Measurements from ENCODE around the gene ARCN1. TPM values are rescaled to one million over a fixed set of nuclear protein-coding genes. Genes with fewer than 3 reads are reported as not detected.
A peak's percentile ranks its signal among the peaks of the same experiment; 100 is the strongest.

ARCN1 gene
- total and polyA plus RNA-seq, 2 donors (not counting 3 experiments of a cell fraction or from before 2014, with no cell fraction given): 172 to 180 TPM

- Histone ChIP-seq H3K9ac (replicated peaks; ENCODE audit: extremely low read depth, insufficient read depth, low read length) (peak overlapping the region; percentile 89), H3K9me1 (replicated peaks; ENCODE audit: control insufficient read depth, extremely low read depth, insufficient read depth, low read length) (no peaks in the 10 kb centered on the region), H2AFZ (ENCODE audit: low read depth, low read length) (no peak overlapping the region), H3K36me3 (ENCODE audit: control insufficient read depth in 2 of 2, extremely low read depth in 1 of 2, insufficient read depth in 2 of 2, low read length in 2 of 2) (peaks cover 0 to under 1% of the 10 kb centered on the region in 2 experiments), H3K4me3 (replicated peaks in 1 of 3; ENCODE audit: insufficient read depth in 1 of 3, low read depth in 1 of 3, low read length in 3 of 3) (peak overlapping the region; percentile 68 to 76 (median 71)), H3K79me2 (ENCODE audit: control insufficient read depth, insufficient read depth, low read length) (peaks cover 36% of the 10 kb centered on the region), H3K27ac (ENCODE audit: insufficient read depth, low read depth, low read length) (peak overlapping the region; percentile 80), H3K27me3 (ENCODE audit: control insufficient read depth in 2 of 2, insufficient read depth in 2 of 2, low read length in 2 of 2) (no peaks in the 10 kb centered on the region), H3K4me2 (ENCODE audit: insufficient read depth, low read length) (peak overlapping the region; percentile 86), H4K20me1 (replicated peaks; ENCODE audit: control insufficient read depth, extremely low read depth, insufficient read depth, low read length) (no peaks in the 10 kb centered on the region), H3K9me3 (replicated peaks; ENCODE audit: control insufficient read depth, insufficient read depth, low read length) (no peaks in the 10 kb centered on the region), H3K4me1 (ENCODE audit: control insufficient read depth, extremely low read depth, insufficient read depth, low read length) (peaks cover 45% of the 10 kb centered on the region)
- BruUV-seq (replicated peaks): TSS peak; percentile 1
- FAIRE-seq: peak; percentile 74
- dilution Hi-C loops (cut with MboI; ENCODE audit: extremely low pct_ligation_motif_present, low sequenced_read_pairs) (no loop called here), intact Hi-C loops (cut with micrococcal nuclease) (loop anchor here (2.0 kb wide), 1 partner anchor 28 kb away; no protein-coding TSS in a partner anchor)
- peak; percentile 65 for DNase-seq (ENCODE audit: low read depth, low spot score)
- CTCF ChIA-PET: interaction anchor here (1.0 to 9.3 kb wide), 9 partner anchors 8 to 50 kb away, joined by 3 to 138 read pairs (median 7); no protein-coding TSS in a partner anchor
- POLR2A ChIA-PET: interaction anchor here (0.5 to 4.1 kb wide), 4 partner anchors 9 to 73 kb away, joined by 3 to 29 read pairs (median 10); no protein-coding TSS in a partner anchor
- TF ChIP-seq CTCF (IDR thresholded peaks at IDR 0.05; ENCODE audit: extremely low read depth in 1 of 2, insufficient read depth in 1 of 2, low read depth in 1 of 2, low read length in 2 of 2) (no peak), GATA2 (IDR thresholded peaks at IDR 0.05; ENCODE audit: insufficient read depth, insufficient read length, low read depth, low read length) (no peak), POLR2AphosphoS5 (IDR thresholded peaks at IDR 0.05; ENCODE audit: insufficient read depth, low read depth, low read length) (peak; percentile 87), FOS (IDR thresholded peaks at IDR 0.05; ENCODE audit: borderline replicate concordance, insufficient read depth, low read length) (peak; percentile 78), POLR2A (IDR thresholded peaks at IDR 0.05; ENCODE audit: low read depth, low read length) (peak; percentile 15), EZH2 (IDR thresholded peaks at IDR 0.05; ENCODE audit: borderline replicate concordance, low read depth, low read length, severe bottlenecking) (no peak), MAX (IDR thresholded peaks at IDR 0.05; ENCODE audit: insufficient read depth, insufficient read length) (peak; percentile 50)
Measured at GRCh38 chr11:118608360-118609227, 36.4 kb downstream of the ARCN1 start.

Measured in endothelial cell of umbilical vein (primary cell).